GM23248 (cell line): ENCODE results near the gene BEND7.

Source experiments
- EZH2 ChIP-seq: fragments of 200-600 bp; sonication (generic); IDR thresholded peaks from 2 replicates; pipeline ENCODE4 v1.6.1; 2018; ENCODE audit warnings: antibody characterized with exemption, mild to moderate bottlenecking; ENCODE audit not compliant: insufficient read depth, poor library complexity, severe bottlenecking
- EZH2phosphoT487 ChIP-seq: fragments of 200-600 bp; sonication (generic); IDR thresholded peaks from 2 replicates; pipeline ENCODE4 v1.6.1; 2018; ENCODE audit warnings: antibody characterized with exemption, moderate library complexity, mild to moderate bottlenecking, low read depth; ENCODE audit not compliant: insufficient read depth

DNA sequence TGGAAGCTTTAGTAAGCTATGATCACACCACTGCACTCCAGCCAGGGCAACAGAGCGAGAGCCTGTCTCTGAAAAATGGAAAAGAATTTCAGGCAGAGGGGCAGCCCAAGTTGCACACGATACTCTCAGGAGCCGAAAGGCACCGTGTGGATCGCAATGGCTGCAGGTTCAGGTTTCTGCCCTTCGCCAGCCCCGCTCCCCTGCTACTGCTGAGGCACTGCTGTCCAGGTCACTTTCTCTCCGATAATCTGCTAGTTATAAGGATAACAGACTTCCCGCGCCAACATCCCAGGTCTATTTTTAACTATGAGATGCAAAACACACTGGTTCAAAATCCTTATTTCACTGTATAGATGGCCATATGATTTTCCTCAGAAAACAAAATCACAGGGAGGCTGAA lies 11.1 kb downstream of the BEND7 start:
- TF ChIP-seq EZH2, result no peak
- TF ChIP-seq EZH2phosphoT487, result no peak
